ENCODE data around the gene UBQLN1.

- no peak for TF ChIP-seq EP300 (IDR thresholded peaks at IDR 0.05)
- no peak for TF ChIP-seq CTCF (IDR thresholded peaks at IDR 0.05)
These were observed 70.4 kb downstream of the UBQLN1 start for GRCh38 chr9:83637389-83637788.

All from tibial nerve (tissue), 4 donors.